ENCODE measurements around the gene ERC1. TPM values are rescaled to one million over a fixed set of nuclear protein-coding genes. Genes with fewer than 3 reads are reported as not detected.

Gene ERC1
- polyA plus RNA-seq (2013, experiment 1 of 2; ENCODE audit: insufficient read length): 23.4 TPM
- polyA plus RNA-seq (2013, experiment 2 of 2; ENCODE audit: insufficient read length): 25.6 TPM

DNA sequence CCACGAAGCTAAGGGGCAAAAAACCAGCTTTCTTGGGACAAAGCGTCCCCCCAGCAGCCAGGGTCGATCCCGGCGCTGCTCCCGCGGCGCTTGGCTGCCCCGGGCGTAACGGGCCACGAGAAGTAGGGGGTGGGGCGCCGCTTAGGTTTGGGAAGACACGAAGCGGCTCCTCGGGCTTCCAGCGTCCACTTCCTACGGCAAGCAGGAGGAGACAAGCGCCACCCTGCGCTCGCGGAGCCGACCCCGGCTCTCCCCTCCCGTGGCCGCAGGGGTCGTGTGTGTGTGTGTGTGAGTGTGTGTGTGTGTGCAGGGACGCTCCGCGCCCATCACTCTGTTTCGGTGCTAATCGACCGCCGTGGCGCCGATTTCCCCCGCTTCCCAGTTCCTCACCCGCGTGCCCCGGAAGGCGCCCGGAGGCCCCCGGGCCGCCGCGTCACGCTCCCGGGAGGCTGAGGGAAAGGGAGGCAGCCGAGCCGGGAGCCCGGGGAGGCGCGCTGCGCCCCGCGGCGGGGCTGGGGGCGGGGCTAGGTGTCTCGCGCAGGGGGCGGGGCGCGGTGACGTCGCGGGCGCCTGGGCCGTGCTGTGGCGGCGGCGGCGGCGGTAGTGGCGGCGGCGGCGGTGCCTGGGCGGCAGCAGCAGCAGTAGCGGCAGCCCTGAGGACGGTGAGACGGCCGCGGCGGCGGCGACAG, at the start of gene ERC1:
ERC1 (plus strand) TSS at position 563 of the 689 bp plus-strand sequence. CDS start 36,681 bp downstream, outside the sequence.
- peak; percentile 90 for DNase-seq

DNA sequence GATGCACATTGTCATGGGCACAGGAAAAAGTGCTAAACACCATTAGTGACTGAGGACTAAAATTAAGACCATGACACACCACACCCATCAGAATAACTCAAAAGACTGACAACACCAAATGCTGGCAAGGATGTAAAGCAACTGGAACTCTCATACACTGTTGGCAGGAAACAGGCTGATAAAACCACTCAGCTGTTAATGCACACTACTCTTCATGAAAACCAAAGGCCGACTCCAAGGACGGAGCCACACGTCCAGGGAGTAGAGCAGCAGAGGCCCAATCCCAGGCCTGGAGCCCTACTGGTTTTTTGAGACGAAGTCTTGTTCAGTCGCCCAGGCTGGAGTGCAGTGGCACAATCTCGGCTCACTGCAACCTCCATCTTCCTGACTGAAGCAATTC, 48.0 kb upstream of the ERC1 start:
- no peak for DNase-seq

DNA sequence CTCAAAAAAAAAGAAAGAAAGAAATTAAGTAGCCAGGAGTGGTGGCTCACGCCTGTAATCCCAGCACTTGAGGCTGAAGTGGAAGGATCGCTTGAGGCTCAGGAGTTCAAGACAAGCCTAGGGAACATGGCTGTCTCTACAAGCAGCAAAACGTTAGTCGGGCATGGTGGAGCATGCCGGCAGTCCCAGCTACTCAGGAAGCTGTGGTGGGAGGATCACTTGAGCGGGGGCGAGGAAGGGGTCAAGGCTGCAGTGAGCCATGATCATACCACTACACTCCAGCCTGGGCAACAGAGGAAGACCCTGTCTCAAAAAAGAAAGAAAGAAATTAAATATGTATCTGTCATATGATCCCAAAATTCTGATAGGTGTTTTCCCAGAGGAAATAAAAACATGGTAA, 46.8 kb upstream of the ERC1 start:
- no peak for DNase-seq

DNA sequence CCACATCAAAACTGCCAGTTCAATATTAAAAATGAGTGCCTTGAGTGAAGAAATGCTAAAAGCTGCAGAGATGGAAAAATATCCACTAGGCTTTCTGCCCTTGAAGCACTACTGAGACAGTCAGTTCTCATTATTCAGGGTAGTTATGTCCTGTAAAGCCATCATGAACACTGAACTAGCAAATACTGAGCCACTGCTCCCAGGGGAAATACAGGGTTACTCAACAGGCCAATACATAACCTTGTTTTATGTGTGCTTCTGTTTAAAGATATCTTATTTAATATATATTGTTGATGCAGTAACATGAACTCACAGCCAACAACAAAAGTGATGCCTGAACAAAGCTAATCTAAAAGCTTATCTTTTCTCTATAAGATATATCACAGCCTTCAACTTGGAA, 44.8 kb upstream of the ERC1 start:
- peak; percentile 28 for DNase-seq

DNA sequence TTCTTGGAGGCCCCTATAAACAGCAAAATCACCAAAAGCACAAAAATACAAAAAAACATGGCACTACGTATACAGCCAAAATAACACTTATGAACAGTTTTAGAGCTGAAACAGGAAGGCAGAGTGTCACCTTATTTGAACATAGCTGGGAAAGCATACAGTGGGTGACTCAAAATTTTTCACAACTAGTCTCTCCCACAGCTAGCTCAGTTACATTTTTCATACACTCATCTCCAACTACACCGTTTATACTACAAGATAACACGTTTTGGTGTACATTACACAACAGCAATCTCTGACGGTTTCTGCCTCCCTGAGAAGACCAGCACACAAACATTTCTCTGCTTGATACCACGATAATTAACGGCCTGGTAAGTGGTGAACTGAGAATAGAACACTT, 44.4 kb upstream of the ERC1 start:
- DNase-seq: peak; percentile 40

DNA sequence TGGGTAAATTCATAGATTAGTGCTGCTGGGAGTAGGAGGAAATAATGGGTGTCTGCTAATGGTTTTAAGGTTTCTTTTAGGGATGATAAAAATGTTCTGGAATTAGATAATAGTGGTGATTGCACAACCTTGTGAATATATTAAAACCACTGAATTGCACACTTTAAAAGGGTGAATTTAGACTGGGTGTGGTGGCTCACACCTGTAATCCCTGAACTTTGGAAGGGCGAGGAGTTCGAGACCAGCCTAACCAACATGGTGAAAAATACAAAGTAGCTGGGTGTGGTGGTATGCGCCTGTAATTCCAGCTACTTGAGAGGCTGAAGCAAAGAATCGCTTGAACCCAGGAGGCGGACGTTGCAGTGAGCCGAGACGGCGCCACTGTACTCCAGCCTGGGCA, 42.8 kb upstream of the ERC1 start:
- no peak for DNase-seq

DNA sequence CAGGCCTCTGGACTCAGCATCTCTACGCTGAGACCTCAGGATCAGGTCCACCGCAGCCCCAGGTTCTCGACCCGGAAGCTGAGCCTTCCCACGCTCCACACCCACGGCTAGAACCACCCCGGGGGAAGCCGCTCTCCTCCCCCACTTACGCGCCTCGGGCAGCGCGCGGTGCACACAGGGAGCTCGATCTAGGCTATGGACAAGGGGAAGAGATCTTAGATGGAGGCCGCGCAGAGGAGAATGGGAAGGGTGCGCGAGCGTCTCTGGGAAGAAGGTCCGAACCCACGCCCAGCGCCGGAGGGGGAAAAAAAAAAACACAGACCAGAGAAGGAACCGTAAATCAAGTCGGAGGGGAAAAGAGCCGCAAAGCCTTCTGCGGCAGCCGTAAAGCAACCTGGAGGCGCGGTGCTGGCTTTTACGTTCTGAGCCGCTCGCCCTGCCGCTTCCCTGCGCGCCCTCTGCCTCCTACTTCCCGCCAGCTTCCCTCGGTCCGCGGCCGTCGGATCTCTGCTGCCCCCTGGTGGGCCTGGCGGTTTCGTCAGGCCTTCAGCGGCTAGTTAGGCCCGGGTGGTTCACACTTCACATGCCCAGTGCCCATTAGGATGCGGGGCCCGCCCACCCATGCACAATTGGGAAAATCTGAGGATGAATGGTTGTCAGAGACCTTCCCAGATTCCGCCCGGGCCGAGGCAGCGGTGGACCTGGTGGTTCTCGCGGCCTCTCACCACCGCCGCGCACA, 41.4 kb upstream of the ERC1 start, which contains the start of gene RAD52:
RAD52 (minus strand) TSS at position 242 of the 739 bp plus-strand sequence. CDS start 16,636 bp downstream, outside the sequence.
- peak; percentile 98 for DNase-seq

DNA sequence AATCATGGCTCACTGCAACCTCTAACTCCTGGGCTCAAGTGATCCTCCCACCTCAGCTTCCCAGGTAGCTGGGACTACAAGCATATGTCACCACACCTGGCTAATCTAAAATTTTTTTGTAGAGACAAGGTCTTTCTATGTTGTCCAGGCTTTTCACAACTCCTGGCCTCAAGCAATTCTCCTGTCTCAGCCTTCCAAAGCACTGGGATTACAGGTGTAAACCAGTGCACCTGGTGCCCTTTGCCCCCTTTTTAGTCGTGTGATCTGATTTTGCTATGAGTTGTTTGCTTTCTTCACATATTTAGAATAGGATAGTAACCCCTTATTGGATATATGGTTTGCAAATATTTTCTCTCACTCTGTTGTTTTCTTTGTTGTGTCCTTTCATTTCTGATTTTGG, 39.8 kb upstream of the ERC1 start:
- DNase-seq: no peak

DNA sequence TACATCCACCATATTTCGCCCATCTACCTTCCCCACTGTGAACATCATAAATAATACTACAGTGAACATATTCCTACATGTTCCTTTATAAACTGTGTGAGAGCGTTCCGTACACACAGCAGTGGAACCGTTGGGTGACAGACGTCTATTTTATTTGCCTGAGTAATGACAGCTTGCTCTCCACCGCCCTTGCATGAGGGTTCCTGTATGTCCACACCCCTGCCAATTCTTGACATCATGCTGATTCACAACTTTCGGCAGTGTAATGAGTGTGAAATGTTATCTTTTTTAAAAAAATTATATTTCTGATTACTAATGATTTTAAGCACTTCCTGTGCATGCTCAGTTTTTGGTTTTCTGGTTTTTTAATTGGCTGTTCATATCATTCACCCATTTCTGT, 37.2 kb upstream of the ERC1 start:
- DNase-seq: peak; percentile 82

DNA sequence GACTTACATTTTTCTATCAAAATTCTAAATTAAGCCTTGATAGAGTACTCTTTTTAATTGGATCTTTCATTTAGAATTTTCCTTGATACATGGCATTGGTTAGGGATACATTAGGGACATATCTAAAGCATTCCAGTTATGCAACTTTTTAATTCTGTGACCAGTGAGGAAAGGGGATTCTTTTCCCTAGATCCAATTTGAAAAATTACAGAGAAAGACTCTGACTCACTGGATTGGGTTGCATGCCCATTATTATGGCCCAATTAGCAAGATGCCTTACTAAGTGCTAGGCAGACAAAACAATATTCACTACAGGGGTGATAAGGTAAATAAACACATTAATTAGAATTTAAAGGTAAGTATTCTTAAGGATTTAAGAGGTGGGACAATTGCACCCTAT, 36.3 kb upstream of the ERC1 start:
- peak; percentile 9 for DNase-seq

DNA sequence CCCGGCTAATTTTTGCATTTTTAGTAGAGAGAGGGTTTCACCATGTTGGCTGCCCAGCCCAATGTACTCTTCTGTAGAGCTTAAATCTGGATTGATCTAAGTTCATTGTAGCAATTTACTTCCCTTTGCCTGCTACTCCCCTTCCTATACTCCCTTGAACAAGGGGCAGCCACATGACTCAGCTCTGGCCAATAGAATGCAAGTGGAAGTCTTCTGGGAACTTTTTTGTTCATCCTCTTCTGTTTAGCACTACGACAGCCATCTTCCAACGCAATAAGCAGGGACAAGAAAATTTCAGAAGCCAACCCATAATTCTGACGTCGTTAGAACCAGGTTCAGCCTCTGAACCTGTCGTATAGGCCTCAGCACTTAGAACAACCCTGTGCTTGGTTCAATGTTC, 35.1 kb upstream of the ERC1 start:
- DNase-seq: no peak

DNA sequence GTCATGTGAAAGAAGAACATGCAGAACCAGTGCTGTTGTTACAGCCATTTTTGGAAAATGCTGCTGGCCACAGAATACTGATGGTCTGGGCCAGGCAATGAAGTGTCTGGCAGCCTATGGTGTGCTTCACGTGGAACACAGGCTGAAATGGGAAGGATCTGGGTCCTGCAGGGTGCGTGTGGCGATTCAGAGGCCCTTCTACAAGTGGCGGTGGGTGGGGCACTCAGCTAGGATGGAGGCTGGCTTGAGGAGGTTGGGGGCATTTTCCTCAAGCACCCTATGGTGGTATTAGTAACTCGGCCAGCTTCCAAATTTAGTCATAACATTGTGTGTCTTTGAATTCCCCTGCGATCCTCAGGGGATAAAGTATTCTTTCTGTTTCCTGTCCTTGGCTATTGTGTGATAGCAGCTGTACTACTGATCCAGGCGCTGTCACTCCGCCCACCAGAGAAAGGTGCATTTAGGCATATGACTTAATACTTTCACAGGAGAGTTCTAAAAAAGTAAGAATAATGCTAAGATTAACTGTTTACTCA, 32.4 kb upstream of the ERC1 start:
- peak; percentile 62 for DNase-seq

DNA sequence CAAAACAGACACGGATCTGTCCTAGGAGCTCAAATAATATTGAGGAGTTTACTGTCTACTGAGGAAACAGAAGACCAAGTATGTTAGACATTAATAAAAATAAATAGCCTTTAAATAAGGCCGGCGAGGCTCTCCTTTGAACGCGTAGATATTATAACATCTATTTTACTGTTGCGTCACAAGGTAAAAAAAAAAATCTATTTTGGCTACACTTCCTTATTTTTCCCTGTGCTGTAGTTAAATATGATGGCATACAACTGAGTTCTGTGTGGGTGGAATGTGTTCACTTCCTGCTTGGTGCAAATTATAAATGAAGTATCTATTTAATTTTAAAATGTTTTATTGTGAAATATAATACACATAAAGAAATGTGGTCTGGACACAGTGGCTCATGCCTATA, 24.3 kb upstream of the ERC1 start:
- DNase-seq: no peak

DNA sequence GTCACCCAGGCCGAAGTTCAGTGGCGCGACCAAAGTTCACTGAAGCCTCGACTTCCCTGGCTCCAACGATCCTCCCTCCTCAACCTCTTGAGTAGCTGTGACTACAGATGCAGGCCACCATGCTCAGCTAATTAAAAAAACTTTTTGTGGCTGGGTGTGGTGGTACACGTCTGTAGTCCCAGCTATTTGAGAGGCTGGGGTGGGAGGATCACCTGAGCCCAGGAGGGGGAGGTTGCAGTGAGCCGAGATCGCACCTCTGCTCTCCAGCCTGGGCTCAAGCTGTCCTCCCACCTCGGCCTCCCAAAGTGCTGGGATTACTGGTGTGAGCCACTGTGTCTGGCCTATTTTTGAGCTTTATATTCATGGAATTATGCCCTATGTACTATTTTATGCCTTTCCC, 23.4 kb upstream of the ERC1 start:
- DNase-seq: no peak

DNA sequence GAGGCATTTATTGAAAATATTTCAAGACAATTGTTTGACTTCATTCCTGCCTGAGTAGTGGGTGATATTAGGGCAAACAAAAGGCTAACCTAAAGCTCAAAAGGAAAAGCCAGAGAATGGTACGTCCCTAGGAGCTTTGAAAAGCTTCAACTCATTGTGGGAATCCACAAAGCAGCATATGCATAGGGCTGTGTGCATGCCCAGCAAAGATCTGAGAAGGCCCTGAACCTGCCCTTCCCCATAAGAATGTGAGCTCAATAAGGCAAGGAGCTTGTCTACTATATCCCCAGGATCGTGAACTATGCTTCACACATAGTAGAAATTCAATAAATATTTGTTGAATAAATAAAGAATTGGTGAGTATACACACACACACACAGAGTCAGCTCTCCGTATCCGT, 22.5 kb upstream of the ERC1 start:
- DNase-seq: peak; percentile 36

DNA sequence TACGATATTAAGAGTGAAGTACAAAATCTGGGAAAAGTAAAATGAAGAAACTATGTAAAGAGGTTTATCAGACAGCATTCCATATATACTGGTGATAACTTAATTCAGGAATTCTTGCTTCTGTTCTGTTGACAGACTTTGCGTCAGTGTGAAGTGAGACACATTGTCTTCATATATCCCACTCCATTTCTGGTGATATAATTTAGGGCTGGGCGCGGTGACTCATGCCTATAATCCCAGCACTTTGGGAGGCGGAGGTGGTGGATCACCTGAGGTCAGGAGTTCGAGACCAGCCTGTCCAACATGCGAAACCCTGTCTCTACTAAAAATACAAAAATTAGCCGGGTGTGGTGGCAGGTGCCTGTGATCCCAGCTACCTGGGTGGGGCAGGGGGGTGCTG, 21.2 kb upstream of the ERC1 start:
- DNase-seq: no peak

DNA sequence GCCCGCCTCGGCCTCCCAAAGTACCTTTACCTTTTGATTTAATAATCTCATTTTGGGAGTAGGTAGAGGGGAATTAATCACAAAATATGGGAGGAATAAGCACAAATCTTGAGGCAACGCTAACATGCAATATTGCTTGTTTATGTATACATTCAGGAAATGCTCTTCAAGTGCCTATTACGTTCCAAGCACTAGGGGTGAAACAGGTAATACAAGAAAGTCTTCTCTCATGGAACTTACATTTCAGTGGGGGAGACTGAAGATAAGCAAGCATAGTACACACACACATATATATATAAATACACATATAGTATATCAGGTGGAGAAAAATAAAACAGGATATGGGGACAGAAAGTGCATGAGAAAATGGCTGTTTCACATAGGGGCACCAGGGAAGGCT, 19.0 kb upstream of the ERC1 start:
- DNase-seq: no peak

DNA sequence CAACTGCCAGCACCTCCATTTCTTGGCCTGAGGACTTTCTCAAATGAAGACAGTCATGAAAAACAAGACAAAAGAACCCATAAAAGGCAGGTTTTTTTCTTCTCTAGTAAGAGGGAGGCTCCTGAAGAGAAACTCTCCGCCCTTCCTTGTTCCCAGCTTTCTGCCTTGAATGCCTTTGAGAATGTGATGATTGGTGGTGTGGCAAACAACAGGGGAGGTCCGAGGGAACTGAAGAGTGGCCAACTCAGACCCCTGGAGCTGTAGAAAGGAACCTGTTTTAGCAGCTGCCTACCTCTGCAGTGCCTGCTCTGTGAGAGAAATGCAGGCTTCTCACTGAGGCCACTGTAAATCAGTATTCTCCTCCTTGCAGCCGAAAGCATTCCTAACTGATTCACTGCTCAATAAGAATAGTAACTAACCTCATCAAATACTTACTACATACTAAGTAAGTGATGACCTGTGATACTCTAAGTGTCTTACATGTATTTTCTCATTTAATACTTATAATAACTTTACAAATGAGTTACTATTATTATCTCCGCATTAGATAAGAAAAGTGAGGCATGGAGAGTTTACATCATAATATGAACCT, 16.7 kb upstream of the ERC1 start:
- DNase-seq: no peak

DNA sequence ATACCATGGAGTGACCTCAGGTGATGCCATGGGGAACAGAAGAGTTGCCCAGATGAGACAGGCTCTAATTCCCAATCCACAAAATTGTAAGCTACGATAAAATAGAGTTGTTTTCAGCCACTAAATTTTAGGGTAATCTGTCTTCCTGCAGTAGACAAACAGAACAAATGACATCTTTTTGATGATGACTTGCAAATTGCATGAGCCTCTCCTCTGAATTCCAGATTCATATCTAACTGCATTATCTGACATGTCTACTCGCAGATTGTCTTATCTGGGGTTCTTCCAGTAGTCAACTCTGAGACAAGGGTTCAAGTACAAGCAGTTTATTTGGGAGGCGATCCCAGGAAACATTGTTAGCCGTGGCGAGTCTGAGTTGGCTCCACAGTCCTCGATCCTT, 14.4 kb upstream of the ERC1 start:
- no peak for DNase-seq

DNA sequence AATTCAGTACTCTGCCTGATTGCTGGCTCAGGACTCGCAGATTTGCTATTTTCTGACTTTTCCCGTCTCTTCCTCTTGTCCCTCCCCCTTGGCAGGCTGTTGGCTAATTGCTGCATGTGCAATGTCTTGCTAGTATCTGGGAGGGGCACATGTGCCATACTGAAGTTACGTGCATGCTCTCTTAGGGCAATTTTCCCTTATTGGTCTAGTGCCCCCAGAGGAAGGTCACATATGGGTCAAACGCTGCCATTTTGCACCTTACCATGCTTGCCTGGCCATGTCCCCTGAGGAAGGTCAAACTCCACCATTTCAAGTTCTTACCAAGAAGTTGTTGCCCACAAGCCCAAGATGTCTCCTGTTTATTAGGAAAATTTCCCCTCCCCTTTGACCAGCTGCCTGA, 13.9 kb upstream of the ERC1 start:
- DNase-seq: no peak

DNA sequence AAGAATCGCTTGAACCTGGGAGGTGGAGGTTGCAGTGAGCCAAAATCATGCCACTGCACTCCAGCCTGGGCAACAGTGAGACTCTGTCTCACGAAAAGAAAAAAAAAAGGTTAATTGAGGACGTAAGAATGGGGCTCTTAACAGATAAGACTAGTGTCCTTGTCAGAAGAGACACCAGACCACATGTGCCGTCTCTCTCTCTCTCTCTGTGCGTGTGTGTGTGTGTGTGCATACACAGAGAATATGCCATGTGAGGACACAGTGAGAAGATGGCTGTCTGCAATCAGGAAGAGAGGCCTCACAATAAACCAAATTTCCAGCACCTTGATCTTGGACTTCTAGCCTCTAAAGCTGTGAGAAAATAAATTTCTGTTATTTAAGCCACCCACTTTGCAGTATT, 11.7 kb upstream of the ERC1 start:
- DNase-seq: no peak

DNA sequence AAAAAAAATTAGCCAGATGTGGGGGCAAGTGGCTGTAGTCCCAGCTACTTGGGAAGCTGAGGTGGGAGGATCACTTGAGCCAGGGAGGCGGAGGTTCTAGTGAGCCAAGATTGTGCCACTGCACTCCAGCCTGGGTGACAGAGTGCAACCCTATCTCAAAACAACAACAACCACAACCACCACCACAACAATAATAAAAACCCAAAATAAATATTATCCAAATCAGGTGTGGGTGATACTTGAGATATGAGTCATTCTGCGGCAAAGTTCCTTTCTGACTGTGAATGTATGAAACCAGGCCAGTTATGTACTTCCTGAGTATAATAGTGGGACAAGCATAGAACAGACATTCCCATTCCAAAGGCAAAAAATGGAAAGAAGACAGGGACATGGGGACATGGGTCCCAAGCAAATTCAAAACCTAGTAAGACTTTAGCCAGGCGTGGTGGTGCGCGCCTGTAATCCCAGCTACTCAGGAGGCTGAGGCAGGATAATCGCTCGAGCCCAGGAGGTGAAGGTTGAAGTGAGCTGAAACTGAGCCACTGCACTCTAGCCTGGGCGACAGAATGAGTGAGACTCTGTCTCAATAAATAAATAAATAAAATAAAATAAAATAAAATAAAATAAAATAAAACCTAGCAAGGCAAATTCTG, 9.7 kb upstream of the ERC1 start:
- DNase-seq: peak; percentile 27

DNA sequence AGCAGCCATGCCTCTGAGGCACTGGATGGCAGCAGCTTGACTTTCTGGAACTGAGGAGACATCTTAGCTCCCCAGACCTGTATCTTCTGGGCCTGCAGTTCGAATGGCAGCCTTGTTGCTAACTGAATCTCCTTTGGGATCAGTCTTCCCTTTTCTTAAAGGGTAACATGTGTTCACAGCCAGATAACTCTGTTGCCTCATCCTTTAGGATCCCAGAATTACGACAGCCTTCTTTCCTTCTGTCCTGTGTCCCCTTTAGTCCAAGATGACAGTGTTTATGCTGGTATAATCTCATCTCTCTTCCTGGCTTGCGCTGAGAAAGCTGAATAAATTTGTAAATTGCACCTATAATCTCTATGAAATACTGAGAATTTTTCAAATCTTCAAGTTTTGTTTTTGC, 9.1 kb upstream of the ERC1 start:
- no peak for DNase-seq

Data from fibroblast of skin of back (primary cell).